GM12878 (cell line): ENCODE results near the gene SNCA. TPM values are rescaled to one million over a fixed set of nuclear protein-coding genes. Genes with fewer than 3 reads are reported as not detected.

ENCODE experiments used
- ATAC-seq: fragments of 200-7000 bp; cut with Tn5 transposase; 3 replicates; pipeline ENCODE4 v1.9.1; 2020; ENCODE audit warnings: mild to moderate bottlenecking, moderate library complexity
- BruUV-seq: library from RNA; stranded (reverse); fragments of 400-500 nt; replicated peaks from 2 replicates; lab custom pipeline; 2021; lab: Mats Ljungman, UMichigan
- CTCF ChIA-PET: fragments of 300-600 bp; sonication (Branson Sonifier 250); formaldehyde crosslinking; extraction: SDS; loops from one replicate; lab custom pipeline; 2021; ENCODE audit warnings: inconsistent platforms; lab: Yijun Ruan, JAX
- POLR2A ChIA-PET: fragments of 350-600 bp; formaldehyde crosslinking; extraction: SDS; loops from one replicate; lab custom pipeline; 2021; ENCODE audit warnings: inconsistent platforms; lab: Charles Lee
- RAD21 ChIA-PET: fragments of 300-600 bp; sonication (Branson Sonifier 250); formaldehyde crosslinking; loops from one replicate; lab custom pipeline; 2023; ENCODE audit warnings: antibody characterized with exemption; ENCODE audit not compliant: unreplicated experiment; lab: Charles Lee
- SMC1A ChIA-PET: fragments of 300-600 bp; sonication (Branson Sonifier 250); formaldehyde crosslinking; loops from one replicate; lab custom pipeline; 2023; ENCODE audit not compliant: unreplicated experiment, uncharacterized antibody; lab: Charles Lee
- DNase-seq: peaks from one replicate; pipeline ENCODE4 v3.0.0-alpha.2; 2011; ENCODE audit warnings: low read depth, low spot score
- FAIRE-seq: peaks from 3 replicates; lab custom pipeline; 2011; peaks lifted over from hg19 to GRCh38; lab: Jason Lieb, UNC
- H2AFZ ChIP-seq: 2 replicates; pipeline ENCODE4 v1.6.0; 2011; ENCODE audit warnings: low read depth, low read length, control low read depth; ENCODE audit not compliant: control insufficient read depth
- H3K27ac ChIP-seq: 2 replicates; pipeline ENCODE4 v1.5.1; 2011; ENCODE audit warnings: control low read depth; ENCODE audit not compliant: control insufficient read depth, insufficient read depth
- H3K27me3 ChIP-seq, 2 experiments: replicated peaks in 1 of 2; 2 replicates each; pipeline versions ENCODE4 v1.6.0 to v1.6.1; 2011; ENCODE audit warnings: low read length in 1 of 2; ENCODE audit not compliant: control insufficient read depth in 2 of 2, insufficient read depth in 2 of 2
- H3K36me3 ChIP-seq, 2 experiments: 2 replicates each; pipeline ENCODE4 v1.5.1; 2011; ENCODE audit warnings: low read length in 1 of 2; ENCODE audit not compliant: control insufficient read depth in 2 of 2, insufficient read depth in 2 of 2
- H3K4me1 ChIP-seq: 2 replicates; pipeline ENCODE4 v1.6.1; 2011; ENCODE audit warnings: mild to moderate bottlenecking, low read length, moderate library complexity, mixed read lengths; ENCODE audit not compliant: control insufficient read depth, insufficient read depth
- H3K4me2 ChIP-seq: 2 replicates; pipeline ENCODE4 v1.6.0; 2011; ENCODE audit warnings: control low read depth; ENCODE audit not compliant: control insufficient read depth, insufficient read depth
- H3K4me3 ChIP-seq: fragments of 200-600 bp; sonication (generic); 2 replicates; pipeline ENCODE4 v1.5.1; 2016
- H3K79me2 ChIP-seq: 2 replicates; pipeline ENCODE4 v1.6.0; 2011; ENCODE audit warnings: low read length; ENCODE audit not compliant: control insufficient read depth, insufficient read depth
- H3K9ac ChIP-seq: 2 replicates; pipeline ENCODE4 v1.8.0; 2011; ENCODE audit warnings: low read length, control low read depth, mixed read lengths; ENCODE audit not compliant: control insufficient read depth, insufficient read depth
- H3K9me3 ChIP-seq: replicated peaks from 3 replicates; pipeline ENCODE4 v1.5.1; 2011; ENCODE audit warnings: mild to moderate bottlenecking, low read length; ENCODE audit not compliant: control insufficient read depth, insufficient read depth
- H4K20me1 ChIP-seq: 2 replicates; pipeline ENCODE4 v1.6.0; 2011; ENCODE audit not compliant: control insufficient read depth, insufficient read depth
- BCL3 ChIP-seq: IDR thresholded peaks from 2 replicates; pipeline ENCODE4 v1.6.1; 2011; ENCODE audit warnings: borderline replicate concordance, low read depth, mild to moderate bottlenecking, moderate library complexity, low read length; ENCODE audit not compliant: insufficient read depth, poor library complexity, severe bottlenecking
- E2F8 ChIP-seq: fragments of 450-650 bp; IDR thresholded peaks from 2 replicates; pipeline ENCODE4 v1.6.1; 2018; ENCODE audit warnings: mild to moderate bottlenecking, low read depth, moderate library complexity; ENCODE audit not compliant: partially characterized antibody
- ETV6 ChIP-seq, 2 experiments: fragments of 450-650 bp in 1 of 2; IDR thresholded peaks in 1 of 2; conservative IDR thresholded peaks in 1 of 2; 2 replicates each; pipeline ENCODE4 v1.6.1; 2014; ENCODE audit warnings: antibody characterized with exemption in 1 of 2, borderline replicate concordance in 1 of 2, low read depth in 1 of 2, mild to moderate bottlenecking in 1 of 2, moderate library complexity in 1 of 2
- FOXM1 ChIP-seq: IDR thresholded peaks from 2 replicates; pipeline ENCODE4 v1.6.1; 2012; ENCODE audit warnings: low read depth, mild to moderate bottlenecking, inconsistent platforms, low read length, moderate library complexity
- HDAC2 ChIP-seq: fragments of 200-600 bp; sonication (generic); IDR thresholded peaks from 2 replicates; pipeline ENCODE4 v1.6.1; 2017
- IRF4 ChIP-seq: IDR thresholded peaks from 2 replicates; pipeline ENCODE4 v1.6.1; 2011; ENCODE audit warnings: low read depth, low read length
- MEF2A ChIP-seq: IDR thresholded peaks from 2 replicates; pipeline ENCODE4 v1.6.1; 2011; ENCODE audit warnings: low read depth, mild to moderate bottlenecking, low read length, moderate library complexity; ENCODE audit not compliant: insufficient read depth
- NBN ChIP-seq: fragments of 450-650 bp; IDR thresholded peaks from 2 replicates; pipeline ENCODE4 v1.6.1; 2016
- RELA ChIP-seq: fragments of 450-650 bp; IDR thresholded peaks from 2 replicates; pipeline ENCODE4 v1.8.0; 2014; ENCODE audit warnings: borderline replicate concordance; ENCODE audit not compliant: partially characterized antibody
- RUNX3 ChIP-seq: IDR thresholded peaks from 2 replicates; pipeline ENCODE4 v1.6.1; 2012; ENCODE audit warnings: low read length, inconsistent platforms
- WGBS: methylation state at CpG from one replicate; pipeline ENCODE4 v1.1.6; 2016; ENCODE audit warnings: low lambda C conversion rate; ENCODE audit not compliant: insufficient replicate concordance, insufficient coverage; ENCODE audit errors: missing lambda C conversion rate; 5-methylcytosine and 5-hydroxymethylcytosine counted together
- in situ Hi-C: fragments of 300-500 bp; cut with MboI; formaldehyde crosslinking; loops from 9 replicates; pipeline ENCODE4 v1.14.3; 2018; ENCODE audit warnings: mixed read lengths
- intact Hi-C: fragments of 100-400 bp; cut with micrococcal nuclease; formaldehyde crosslinking; loops from one replicate; pipeline ENCODE4 v1.14.2; 2022; ENCODE audit not compliant: unreplicated experiment
- polyA plus RNA-seq, 11 experiments: library from polyadenylated mRNA; depleted of rRNA in 4 of 11; unstranded in 6 of 11; stranded (reverse) in 5 of 11; fragments of >200 nt; fragmentation: Nextera tagmentation in 4 of 11; fragmentation: Illumina TruSeq in 1 of 11; extraction: Ambion mirVana in 4 of 11; extraction: Trizol in 1 of 11; gene quantifications; 1 replicate in 1 of 11; 2 replicates in 10 of 11; pipeline versions ENCODE4 v1.2.1 to v1.2.3, GENCODE V29; 2011 to 2016; ENCODE audit warnings: inconsistent platforms in 2 of 11, missing spikeins in 2 of 11, low read depth in 1 of 11
- total RNA-seq, 4 experiments: library from RNA; depleted of rRNA in 3 of 4; stranded (reverse); fragments of >200 nt in 3 of 4; fragmentation: Illumina TruSeq in 1 of 4; extraction: Trizol in 1 of 4; gene quantifications; 2 replicates each; pipeline versions ENCODE4 v1.2.1 to v1.2.3, GENCODE V29; 2013 to 2021

Gene SNCA
- total and polyA plus RNA-seq, 10 of the 15 experiments (the other 5 are each of a cell fraction or from before 2014, with no cell fraction given) = 0.22 TPM; not detected in 9

- no TSS peak for BruUV-seq
- Histone ChIP-seq H4K20me1 (no peaks in the 10 kb centered on the region), H3K27ac (no peak overlapping the region), H3K27me3 (no peaks in the 10 kb centered on the region), H3K36me3 (no peaks in the 10 kb centered on the region), H3K4me3 (no peak overlapping the region), H3K4me1 (no peaks in the 10 kb centered on the region), H3K79me2 (no peaks in the 10 kb centered on the region), H3K9ac (no peak overlapping the region), H2AFZ (no peak overlapping the region), H3K4me2 (no peak overlapping the region), H3K9me3 (no peaks in the 10 kb centered on the region)
- no peak for TF ChIP-seq IRF4
- no peak for TF ChIP-seq NBN
- no peak for TF ChIP-seq HDAC2
- TF ChIP-seq FOXM1 = no peak
- TF ChIP-seq MEF2A = no peak
- FAIRE-seq (no peak), DNase-seq (no peak), ATAC-seq (no peak)
- POLR2A ChIA-PET = no interaction called here
- intact Hi-C loops (no loop called here), in situ Hi-C loops (no loop called here)
- WGBS = 48% methylated on average over 5 of the region's 5 CpGs
- RAD21 ChIA-PET = no interaction called here
- CTCF ChIA-PET = no interaction called here
- SMC1A ChIA-PET = no interaction called here
Observed at GRCh38 chr4:89707467-89707866, 129.5 kb downstream of the SNCA start.

GRCh38 chr4:89704651-89705395 lies 132.1 kb downstream of the SNCA start:
- ChIA-PET RAD21 (no interaction called here), SMC1A (no interaction called here)
- FAIRE-seq = no peak
- TF ChIP-seq RELA (no peak), RUNX3 (no peak), BCL3 (no peak), ETV6 (conservative IDR thresholded peaks at IDR 0.05 in 1 of 2, IDR thresholded peaks at IDR 0.05 in 1 of 2; ENCODE audit: borderline replicate concordance in 1 of 2, low read depth in 1 of 2) (no peak), IRF4 (no peak), E2F8 (no peak)

More at GRCh38 chr4:89704651-89705395, 132.1 kb downstream of the SNCA start:
- H3K4me3 ChIP-seq = no peak overlapping the region
- in situ Hi-C loops (no loop called here), intact Hi-C loops (no loop called here)
- no peak overlapping the region for H3K4me2 ChIP-seq
- no peak for ATAC-seq
- WGBS = 0% methylated on average over 2 of the region's 2 CpGs
- no peaks in the 10 kb centered on the region for H3K4me1 ChIP-seq
- H3K27ac ChIP-seq = no peak overlapping the region
- CTCF ChIA-PET = no interaction called here
- DNase-seq = no peak
- no peak overlapping the region for H3K9ac ChIP-seq
- H4K20me1 ChIP-seq = no peaks in the 10 kb centered on the region
- H3K27me3 ChIP-seq = no peaks in the 10 kb centered on the region
- no peaks in the 10 kb centered on the region for H3K79me2 ChIP-seq
- no TSS peak for BruUV-seq
- POLR2A ChIA-PET = no interaction called here
- no peak overlapping the region for H2AFZ ChIP-seq
- no peaks in the 10 kb centered on the region for H3K9me3 ChIP-seq
- no peaks in the 10 kb centered on the region for H3K36me3 ChIP-seq
